SK-N-MC (cell line): ENCODE results near the gene TAF4.

Experiments
- EZH2 ChIP-seq: fragments of 200-600 bp; sonication (generic); IDR thresholded peaks from one replicate; pipeline ENCODE4 v1.6.1; 2017; ENCODE audit warnings: antibody characterized with exemption
- POLR2AphosphoS5 ChIP-seq: IDR thresholded peaks from 2 replicates; pipeline ENCODE4 v1.6.1; 2012; ENCODE audit warnings: mild to moderate bottlenecking, low read depth, low read length, borderline replicate concordance

GRCh38 chr20:61993058-61993457 lies 72.6 kb downstream of the TAF4 start:
- TF ChIP-seq POLR2AphosphoS5 (no peak), EZH2 (no peak)
